MM.1S (cell line): Measurements from ENCODE around the gene TRAM2.

Source experiments
- EZH2 ChIP-seq: fragments of 300-600 bp; sonication (generic); optimal IDR thresholded peaks from 2 replicates; pipeline ENCODE3; 2017; ENCODE audit warnings: low read depth, mild to moderate bottlenecking, antibody characterized with exemption, low read length, mixed read lengths
- EZH2phosphoT487 ChIP-seq: fragments of 300-600 bp; sonication (generic); IDR thresholded peaks from 2 replicates; pipeline ENCODE4 v1.6.1; 2018; ENCODE audit warnings: antibody characterized with exemption, low read length
- TF ChIP-seq, protein P1 (sequence below): fragments of 300-600 bp; sonication (generic); IDR thresholded peaks from 2 replicates; pipeline ENCODE4 v1.5.1; 2016; ENCODE audit warnings: antibody characterized with exemption, low read length, mixed read lengths

DNA sequence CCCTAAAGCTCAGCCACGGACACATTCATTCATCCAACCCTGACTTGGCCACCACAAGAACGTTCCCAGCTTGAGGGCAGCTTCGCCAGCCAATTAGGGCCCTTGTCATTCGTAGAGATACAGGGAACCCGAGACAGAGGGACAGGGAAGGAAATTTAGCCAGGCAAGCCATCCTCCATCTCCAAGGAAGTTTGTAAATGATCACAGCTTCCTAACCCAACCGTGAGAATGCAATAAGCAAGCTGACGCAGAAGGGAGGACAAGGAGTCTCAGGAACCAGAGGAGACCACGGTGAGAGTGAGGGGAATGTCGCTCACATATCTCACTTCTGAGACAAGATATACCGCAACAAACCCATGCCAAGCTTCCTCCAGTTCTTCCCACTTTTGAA, 1.4 kb downstream of the TRAM2 start:
- TF ChIP-seq, protein P1, sequence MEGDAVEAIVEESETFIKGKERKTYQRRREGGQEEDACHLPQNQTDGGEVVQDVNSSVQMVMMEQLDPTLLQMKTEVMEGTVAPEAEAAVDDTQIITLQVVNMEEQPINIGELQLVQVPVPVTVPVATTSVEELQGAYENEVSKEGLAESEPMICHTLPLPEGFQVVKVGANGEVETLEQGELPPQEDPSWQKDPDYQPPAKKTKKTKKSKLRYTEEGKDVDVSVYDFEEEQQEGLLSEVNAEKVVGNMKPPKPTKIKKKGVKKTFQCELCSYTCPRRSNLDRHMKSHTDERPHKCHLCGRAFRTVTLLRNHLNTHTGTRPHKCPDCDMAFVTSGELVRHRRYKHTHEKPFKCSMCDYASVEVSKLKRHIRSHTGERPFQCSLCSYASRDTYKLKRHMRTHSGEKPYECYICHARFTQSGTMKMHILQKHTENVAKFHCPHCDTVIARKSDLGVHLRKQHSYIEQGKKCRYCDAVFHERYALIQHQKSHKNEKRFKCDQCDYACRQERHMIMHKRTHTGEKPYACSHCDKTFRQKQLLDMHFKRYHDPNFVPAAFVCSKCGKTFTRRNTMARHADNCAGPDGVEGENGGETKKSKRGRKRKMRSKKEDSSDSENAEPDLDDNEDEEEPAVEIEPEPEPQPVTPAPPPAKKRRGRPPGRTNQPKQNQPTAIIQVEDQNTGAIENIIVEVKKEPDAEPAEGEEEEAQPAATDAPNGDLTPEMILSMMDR: no peak; the same call in 1 of the 2 replicates
- no peak for TF ChIP-seq EZH2phosphoT487
- no peak for TF ChIP-seq EZH2
